ENCODE results near the gene NUP98.
"Not testable (repeated sequence)": the region's sequence is repeated elsewhere in the genome, so short reads cannot be mapped to it uniquely, and the experiment has no call there.

The NUP98 gene

GRCh38 chr11:3669742-3670183 lies 127.6 kb downstream of the NUP98 start:
- DNase-seq (ENCODE audit: low read depth), result no peak

DNA sequence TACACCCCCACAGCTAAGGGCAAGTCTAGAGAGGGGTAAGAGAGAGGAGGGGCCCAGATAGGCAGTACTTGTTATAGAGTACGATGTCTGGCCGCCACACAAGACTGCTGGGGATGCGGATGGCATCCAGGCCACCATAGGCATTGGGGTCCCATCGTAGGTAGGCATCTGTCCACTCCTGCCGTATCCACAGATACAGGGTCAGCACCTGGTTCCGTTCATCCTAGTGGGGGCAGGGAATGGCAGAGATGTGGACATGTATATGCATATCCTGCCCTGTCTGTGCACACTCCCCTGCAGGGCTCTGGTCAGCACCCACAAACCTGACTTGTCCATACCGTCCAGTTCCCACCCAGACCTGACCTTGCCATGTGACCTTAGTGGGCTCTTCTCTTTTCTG lies 128.2 kb downstream of the NUP98 start:
- DNase-seq (ENCODE audit: low read depth), result no peak

DNA sequence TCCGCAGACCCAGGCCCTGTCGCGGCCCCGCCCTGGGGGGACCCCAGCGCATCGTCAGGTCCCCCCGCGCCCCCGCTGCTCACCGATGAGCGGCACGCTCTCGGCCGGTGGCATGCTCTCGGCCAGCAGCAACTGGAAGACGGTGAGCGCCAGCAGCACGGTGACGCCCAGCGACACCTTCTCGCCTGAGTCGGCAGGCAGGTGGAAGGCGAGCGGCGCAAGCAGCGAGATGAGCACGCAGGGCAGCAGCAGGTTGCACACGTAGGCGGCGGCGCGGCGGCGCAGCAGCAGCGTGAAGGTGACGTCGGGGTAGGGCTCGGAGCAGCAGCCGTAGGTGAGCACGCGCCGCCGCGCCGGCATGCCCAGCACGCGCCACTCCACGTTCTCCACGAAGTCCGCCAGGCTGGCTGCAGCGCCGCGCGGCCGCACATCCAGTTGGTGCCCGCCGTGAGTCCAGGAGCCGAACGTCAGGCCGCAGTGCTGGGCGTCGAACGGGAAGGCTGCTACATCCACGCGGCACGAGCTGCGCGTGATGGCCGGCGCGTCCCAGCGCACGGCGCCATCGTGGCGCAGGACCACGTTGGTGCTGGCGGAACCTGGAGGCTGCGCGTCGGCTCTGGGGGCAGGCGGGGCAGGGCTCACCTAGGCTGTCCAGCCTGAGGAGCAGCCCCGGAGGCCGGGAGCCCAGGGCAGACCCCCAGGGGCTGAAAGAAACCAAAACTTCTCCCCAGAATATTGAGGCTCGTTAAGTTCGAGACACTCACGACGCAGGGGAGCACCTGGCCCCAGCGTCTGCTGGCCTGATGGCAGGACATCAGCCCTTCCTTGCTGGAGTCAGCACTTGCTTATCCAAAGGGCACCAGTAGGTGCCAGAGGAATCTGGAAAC lies 130.0 kb downstream of the NUP98 start:
- DNase-seq (ENCODE audit: low read depth), result no peak

DNA sequence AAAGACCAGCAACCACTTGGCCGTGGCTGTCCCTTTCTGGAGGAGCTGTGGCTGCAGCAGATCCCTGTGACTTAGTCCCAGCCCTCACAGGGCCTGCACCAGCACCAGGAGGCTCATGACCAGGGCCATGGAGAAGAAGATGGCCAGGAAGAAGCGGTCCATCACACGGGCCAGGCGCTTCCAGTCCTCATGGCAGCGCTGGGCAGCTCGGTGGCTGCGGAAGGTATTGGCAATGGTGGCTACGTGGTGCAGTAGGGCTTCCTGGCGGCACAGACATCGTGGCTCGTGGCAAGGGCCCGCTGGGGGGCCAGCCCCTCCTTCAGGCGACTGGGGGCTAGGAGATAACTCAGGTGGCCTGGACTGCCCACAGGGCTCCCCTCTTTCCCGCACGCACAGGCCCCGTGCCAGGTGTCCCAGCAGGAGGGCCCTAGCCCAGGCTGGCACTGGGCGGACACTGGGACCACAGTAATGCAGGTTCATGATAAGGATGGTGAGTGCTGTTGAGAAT lies 131.3 kb downstream of the NUP98 start:
- DNase-seq (ENCODE audit: low read depth), result no peak

GRCh38 chr11:3665336-3666022 lies 131.9 kb downstream of the NUP98 start:
- DNase-seq (ENCODE audit: low read depth), result no peak

DNA sequence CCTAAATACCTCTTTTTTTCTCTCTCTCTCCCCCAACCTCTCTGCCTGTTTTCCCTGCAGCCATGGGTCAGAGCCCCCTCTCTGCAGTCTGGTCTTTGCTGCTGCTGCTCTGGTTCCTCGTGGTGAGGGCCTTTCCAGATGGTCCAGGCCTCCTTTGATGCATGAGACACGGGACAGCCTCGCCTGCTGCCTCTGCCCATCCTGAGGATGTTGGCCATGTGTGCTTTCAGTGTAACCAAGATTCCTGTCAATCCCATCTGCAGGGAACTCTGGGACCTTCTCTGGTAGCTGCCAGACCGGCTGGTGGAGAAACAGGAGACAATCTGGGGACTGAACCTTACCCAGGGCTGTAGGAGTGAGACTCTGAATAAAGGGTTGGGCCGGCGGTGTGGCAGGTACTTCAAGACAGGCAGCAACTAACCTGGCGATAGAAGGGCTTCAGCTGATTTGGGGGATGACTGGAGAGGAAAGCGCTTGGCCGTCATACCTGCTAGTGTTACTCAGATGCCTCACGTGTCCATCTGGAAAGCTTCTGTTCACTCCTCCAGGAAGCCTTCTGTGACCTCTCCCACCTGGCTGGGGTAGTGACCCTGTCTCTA lies 133.2 kb downstream of the NUP98 start:
- DNase-seq (ENCODE audit: low read depth), result no peak

DNA sequence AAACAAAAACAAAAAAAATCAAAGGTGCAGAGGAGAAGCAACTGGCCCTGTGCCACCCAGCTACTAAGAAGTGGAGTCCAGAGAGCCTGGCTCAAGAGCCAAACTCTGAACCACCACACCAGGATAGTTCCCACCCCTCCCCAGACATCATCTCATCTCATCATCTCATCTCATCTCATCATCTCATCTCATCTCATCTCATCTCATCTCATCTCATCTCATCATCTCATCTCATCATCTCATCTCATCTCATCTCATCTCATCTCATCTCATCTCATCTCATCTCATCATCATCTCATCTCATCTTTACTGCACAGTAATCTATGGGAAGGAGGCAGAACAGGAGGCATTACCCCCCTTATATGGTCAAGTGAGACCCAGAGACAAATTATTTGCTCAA lies 134.5 kb downstream of the NUP98 start:
- DNase-seq (ENCODE audit: low read depth), result no peak

GRCh38 chr11:3660960-3661359 lies 136.4 kb downstream of the NUP98 start:
- no peak for DNase-seq (ENCODE audit: low read depth)

GRCh38 chr11:3659595-3660515 lies 137.5 kb downstream of the NUP98 start:
- DNase-seq (ENCODE audit: low read depth), result no peak

DNA sequence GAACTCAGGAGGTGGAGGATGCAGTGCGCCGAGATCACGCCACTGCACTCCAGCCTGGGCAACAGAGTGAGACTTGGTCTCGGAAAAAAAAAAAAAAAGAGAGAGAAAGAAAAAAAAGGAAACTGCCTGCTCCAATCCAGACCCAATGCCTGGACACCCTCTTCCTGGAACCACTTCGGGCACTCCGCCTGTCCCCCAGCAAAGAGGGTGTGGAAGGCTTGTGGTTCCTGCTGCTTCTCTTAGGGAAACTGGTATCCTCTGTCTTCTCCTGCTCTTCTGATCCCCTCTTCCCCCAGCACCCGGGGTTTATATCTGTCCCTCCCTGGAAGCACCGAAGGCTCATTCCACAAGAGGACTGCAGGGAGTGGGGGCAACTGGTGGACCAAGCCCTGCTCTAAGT lies 139.1 kb downstream of the NUP98 start:
- no peak for DNase-seq (ENCODE audit: low read depth)

DNA sequence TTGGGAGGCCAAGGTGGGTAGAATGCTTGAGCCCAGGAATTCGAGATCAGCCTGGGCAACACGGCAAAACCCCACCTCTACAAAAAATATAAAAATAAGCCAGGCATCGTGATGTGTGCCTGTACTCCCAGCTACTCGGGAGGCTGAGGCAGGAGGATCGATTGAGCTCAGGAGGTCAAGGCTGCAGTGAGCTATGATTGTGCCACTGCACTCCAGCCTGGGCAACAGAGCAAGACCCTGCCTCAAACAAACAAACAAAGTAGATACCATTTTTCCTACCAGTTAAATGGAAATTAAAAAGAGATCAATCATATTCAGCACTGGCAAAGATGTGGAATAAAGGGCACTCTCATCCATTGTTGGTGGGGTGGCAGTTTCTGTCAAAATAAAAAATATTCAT lies 140.0 kb downstream of the NUP98 start:
- DNase-seq (ENCODE audit: low read depth), result not testable (repeated sequence)

- DNase-seq (ENCODE audit: low read depth), result no peak
Observed at GRCh38 chr11:3655547-3655946, 141.8 kb downstream of the NUP98 start.

GRCh38 chr11:3652514-3652913 lies 144.8 kb downstream of the NUP98 start:
- DNase-seq (ENCODE audit: low read depth), result not testable (repeated sequence)

DNA sequence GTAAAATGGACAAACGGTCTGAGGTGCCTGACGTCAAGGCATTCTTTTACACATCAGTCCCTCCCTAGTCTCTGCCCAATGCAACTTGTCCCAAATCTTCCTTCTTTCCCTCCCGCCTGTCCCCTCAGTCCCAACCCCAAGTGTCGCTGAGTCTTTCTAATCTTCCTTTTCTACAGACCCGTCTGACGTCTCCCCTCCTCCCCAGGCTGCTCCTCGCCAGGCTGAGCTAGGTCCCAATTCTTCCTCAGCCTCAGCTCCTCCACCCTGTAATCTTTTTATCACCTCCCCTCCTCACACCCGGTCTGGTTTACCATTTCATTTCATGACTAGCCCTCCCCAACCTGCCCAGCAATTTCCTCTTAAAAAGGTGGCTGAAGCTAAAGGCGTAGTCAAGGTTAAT lies 148.0 kb downstream of the NUP98 start:
- DNase-seq (ENCODE audit: low read depth), result not testable (repeated sequence)

GRCh38 chr11:3648843-3649242 lies 148.5 kb downstream of the NUP98 start:
- not testable (repeated sequence) for DNase-seq (ENCODE audit: low read depth)

DNA sequence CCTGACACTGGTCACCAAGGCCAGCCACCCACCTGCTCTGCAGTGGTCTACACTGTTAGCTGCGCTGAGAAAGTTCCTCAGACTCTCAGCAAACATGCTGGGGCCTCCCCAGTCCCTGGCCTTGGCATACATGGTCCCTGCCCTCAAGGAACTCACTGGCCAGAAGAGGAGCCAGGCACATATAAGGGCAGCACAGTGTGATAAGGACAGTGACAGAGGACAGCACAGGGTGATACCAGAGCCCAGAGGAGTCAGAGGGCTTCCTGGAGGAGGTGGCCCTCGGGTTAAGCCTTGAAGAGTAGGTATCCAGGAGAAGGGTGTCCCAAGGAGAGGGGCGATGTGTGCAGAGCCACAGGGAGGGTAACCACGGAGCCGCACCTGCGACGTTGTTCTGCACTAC lies 151.8 kb downstream of the NUP98 start:
- DNase-seq (ENCODE audit: low read depth), result no peak

GRCh38 chr11:3644817-3645235 lies 152.5 kb downstream of the NUP98 start, which contains the start of gene ART1:
ART1 (plus strand) TSS chr11:3645128; CDS start chr11:3659214, 14,086 bp downstream.
- no peak for DNase-seq (ENCODE audit: low read depth)

DNA sequence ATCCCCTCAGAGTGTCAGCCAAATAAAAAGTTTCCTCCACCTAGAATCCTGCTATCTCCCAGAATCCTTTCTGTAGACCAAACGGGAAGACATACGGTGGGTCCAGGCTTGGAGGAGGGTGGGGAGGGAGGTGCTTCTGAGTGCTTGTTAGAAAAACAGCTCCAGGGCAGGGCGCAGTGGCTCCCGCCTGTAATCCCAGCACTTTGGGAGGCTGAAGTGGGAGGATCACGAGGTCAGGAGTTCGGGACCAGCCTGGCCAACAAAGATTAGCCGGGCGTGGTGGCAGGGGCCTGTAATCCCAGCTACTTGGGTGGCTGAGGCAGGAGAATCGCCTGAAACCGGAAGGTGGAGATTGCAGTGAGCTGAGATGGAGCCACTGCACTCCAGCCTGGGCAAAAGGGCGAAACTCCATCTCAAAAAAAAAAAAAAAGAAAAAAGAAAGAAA lies 154.2 kb downstream of the NUP98 start:
- DNase-seq (ENCODE audit: low read depth), result not testable (repeated sequence)

DNA sequence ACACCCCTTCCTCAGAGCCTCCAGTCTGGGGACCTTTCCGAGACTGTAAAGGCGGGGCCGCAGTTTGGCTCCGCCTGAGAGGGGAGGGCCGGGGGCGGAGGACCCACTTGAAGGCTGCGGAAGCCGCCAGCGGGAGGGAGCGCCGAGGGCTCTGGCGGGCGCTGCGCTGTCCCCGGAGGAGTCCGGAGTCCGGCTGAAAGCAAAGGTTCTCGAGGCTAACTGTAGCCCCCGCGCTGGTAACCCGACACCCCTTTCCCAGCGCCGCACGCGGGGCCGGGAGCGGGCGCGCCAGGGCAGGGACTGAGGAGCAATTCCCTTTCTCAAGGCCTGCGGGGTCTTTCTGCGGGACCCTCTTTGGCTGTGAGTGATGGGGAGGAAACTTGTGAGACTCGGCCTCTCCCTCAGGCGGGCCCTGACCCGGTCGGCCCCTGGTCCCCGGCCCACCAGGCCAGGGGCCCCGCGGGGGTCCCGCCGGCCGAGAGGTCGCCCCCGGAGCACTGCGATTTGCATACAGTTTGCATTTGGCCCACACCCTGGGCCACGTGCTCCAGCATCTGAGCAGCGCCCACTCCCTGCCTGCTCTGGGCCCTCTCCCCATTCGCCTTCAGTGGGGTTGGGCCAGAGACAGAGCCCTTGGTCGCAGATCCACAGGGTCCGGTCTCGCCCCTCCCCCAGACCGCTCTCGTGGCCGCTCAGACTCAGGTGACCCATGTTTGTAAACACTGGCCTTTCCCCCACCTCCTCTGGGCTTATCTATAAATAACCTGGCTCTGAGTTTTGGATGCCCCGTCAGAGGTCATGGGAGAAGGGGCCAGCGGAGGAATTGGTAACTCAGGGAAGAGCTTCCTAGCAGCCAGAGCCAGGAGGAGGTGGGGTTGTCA lies 155.0 kb downstream of the NUP98 start:
- DNase-seq (ENCODE audit: low read depth), result peak; percentile 38

GRCh38 chr11:3641701-3642070 lies 155.7 kb downstream of the NUP98 start, which contains the start of gene ART5:
ART5 (minus strand) TSS chr11:3641992; CDS start chr11:3641862, 130 bp downstream.
- no peak for DNase-seq (ENCODE audit: low read depth)
